Activated CD8-positive, alpha-beta T cell treated with anti-CD3 and anti-CD28 coated beads for 36 hours (primary cell): ENCODE results near the gene SEMA4A. TPM values are rescaled to one million over a fixed set of nuclear protein-coding genes. Genes with fewer than 3 reads are reported as not detected.
A peak's percentile ranks its signal among the peaks of the same experiment; 100 is the strongest.
"Not testable (repeated sequence)": the region's sequence is repeated elsewhere in the genome, so short reads cannot be mapped to it uniquely, and the experiment has no call there.

Source experiments
- ATAC-seq: fragments of 200-7000 bp; cut with Tn5 transposase; one replicate; pipeline ENCODE4 v1.10.0; 2021; ENCODE audit warnings: mild to moderate bottlenecking, moderate library complexity
- CTCF ChIA-PET: fragments of 350-600 bp; sonication (Branson Sonifier 250); formaldehyde crosslinking; loops from one replicate; lab custom pipeline; 2021; ENCODE audit warnings: antibody characterized with exemption; lab: Charles Lee
- POLR2A ChIA-PET: fragments of 350-600 bp; sonication (Branson Sonifier 250); formaldehyde crosslinking; loops from one replicate; lab custom pipeline; 2021; ENCODE audit warnings: antibody characterized with exemption; lab: Charles Lee
- DNase-seq: peaks from one replicate; pipeline ENCODE4 v3.0.0-alpha.2; 2020
- H3K27ac Mint-ChIP-seq: one replicate; pipeline ENCODE4 v1.8.0; 2021; ENCODE audit warnings: mild to moderate bottlenecking, mixed read lengths
- H3K27me3 Mint-ChIP-seq: one replicate; pipeline ENCODE4 v1.8.0; 2021; ENCODE audit warnings: mixed read lengths
- H3K36me3 Mint-ChIP-seq: one replicate; pipeline ENCODE4 v1.8.0; 2021; ENCODE audit warnings: low read depth, mixed read lengths
- H3K4me1 Mint-ChIP-seq: one replicate; pipeline ENCODE4 v1.8.0; 2021; ENCODE audit warnings: low read depth, mixed read lengths
- H3K4me3 Mint-ChIP-seq: one replicate; pipeline ENCODE4 v1.8.0; 2021; ENCODE audit warnings: mild to moderate bottlenecking, moderate library complexity, mixed read lengths
- H3K9me3 Mint-ChIP-seq: one replicate; pipeline ENCODE4 v1.8.0; 2021; ENCODE audit warnings: mixed read lengths
- intact Hi-C: fragments of 100-400 bp; cut with micrococcal nuclease; formaldehyde crosslinking; loops from one replicate; pipeline ENCODE4 v1.10.0; 2022
- total RNA-seq, 2 experiments: library from RNA; stranded (reverse); gene quantifications; one replicate each; pipeline ENCODE4 v1.2.3, GENCODE V29; 2021
- TF ChIP-seq, protein P1 (sequence below): fragments of 200-600 bp; IDR thresholded peaks from one replicate; pipeline ENCODE4 v1.8.0; 2022; ENCODE audit warnings: antibody characterized with exemption, mild to moderate bottlenecking

SEMA4A gene
- total RNA-seq, 2 experiments from 2014 or later, result 23.8 to 24.7 TPM

GRCh38 chr1:156115514-156116374, 37.6 kb upstream of the SEMA4A start:
- TF ChIP-seq, protein P1, sequence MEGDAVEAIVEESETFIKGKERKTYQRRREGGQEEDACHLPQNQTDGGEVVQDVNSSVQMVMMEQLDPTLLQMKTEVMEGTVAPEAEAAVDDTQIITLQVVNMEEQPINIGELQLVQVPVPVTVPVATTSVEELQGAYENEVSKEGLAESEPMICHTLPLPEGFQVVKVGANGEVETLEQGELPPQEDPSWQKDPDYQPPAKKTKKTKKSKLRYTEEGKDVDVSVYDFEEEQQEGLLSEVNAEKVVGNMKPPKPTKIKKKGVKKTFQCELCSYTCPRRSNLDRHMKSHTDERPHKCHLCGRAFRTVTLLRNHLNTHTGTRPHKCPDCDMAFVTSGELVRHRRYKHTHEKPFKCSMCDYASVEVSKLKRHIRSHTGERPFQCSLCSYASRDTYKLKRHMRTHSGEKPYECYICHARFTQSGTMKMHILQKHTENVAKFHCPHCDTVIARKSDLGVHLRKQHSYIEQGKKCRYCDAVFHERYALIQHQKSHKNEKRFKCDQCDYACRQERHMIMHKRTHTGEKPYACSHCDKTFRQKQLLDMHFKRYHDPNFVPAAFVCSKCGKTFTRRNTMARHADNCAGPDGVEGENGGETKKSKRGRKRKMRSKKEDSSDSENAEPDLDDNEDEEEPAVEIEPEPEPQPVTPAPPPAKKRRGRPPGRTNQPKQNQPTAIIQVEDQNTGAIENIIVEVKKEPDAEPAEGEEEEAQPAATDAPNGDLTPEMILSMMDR, result no peak
- DNase-seq (no peak), ATAC-seq (no peak)
- peaks cover 7% of the 10 kb centered on the region for H3K27me3 Mint-ChIP-seq
- H3K9me3 Mint-ChIP-seq, result no peaks in the 10 kb centered on the region
- peaks cover 44% of the 10 kb centered on the region for H3K4me1 Mint-ChIP-seq
- CTCF ChIA-PET, result interaction anchor here (0.6 to 14.1 kb wide), 5 partner anchors 10 to 109 kb away, joined by 3 to 164 read pairs (median 8); no protein-coding TSS in a partner anchor
- H3K27ac Mint-ChIP-seq, result peak overlapping the region; percentile 61
- intact Hi-C loops, result no loop called here
- H3K4me3 Mint-ChIP-seq, result peak overlapping the region; percentile 85
- peaks cover 7% of the 10 kb centered on the region for H3K36me3 Mint-ChIP-seq
- POLR2A ChIA-PET, result interaction anchor here (0.8 to 10.2 kb wide), 9 partner anchors 8 to 138 kb away, joined by 3 to 94 read pairs (median 4); partner anchors contain the start of gene ARHGEF2

- H3K27ac Mint-ChIP-seq, H3K36me3 Mint-ChIP-seq, H3K9me3 Mint-ChIP-seq, ATAC-seq, DNase-seq, H3K27me3 Mint-ChIP-seq, intact Hi-C loops: not testable (repeated sequence)
- Mint-ChIP-seq H3K4me3 (peak overlapping the region; percentile 85), H3K4me1 (peaks cover 44% of the 10 kb centered on the region)
- ChIA-PET POLR2A (interaction anchor here (1.0 to 10.2 kb wide), 4 partner anchors 10 to 80 kb away, joined by 3 to 94 read pairs (median 38); no protein-coding TSS in a partner anchor), CTCF (interaction anchor here (1.2 to 14.1 kb wide), 4 partner anchors 9 to 23 kb away, joined by 3 to 164 read pairs (median 53); no protein-coding TSS in a partner anchor)
Measured at GRCh38 chr1:156116731-156117130, 36.7 kb upstream of the SEMA4A start.

- H3K27ac Mint-ChIP-seq, result no peak overlapping the region
- peaks cover 44% of the 10 kb centered on the region for H3K4me1 Mint-ChIP-seq
- H3K4me3 Mint-ChIP-seq, result no peak overlapping the region
- CTCF ChIA-PET, result interaction anchor here (1.2 to 14.1 kb wide), 4 partner anchors 10 to 24 kb away, joined by 3 to 164 read pairs (median 53); no protein-coding TSS in a partner anchor
- no peaks in the 10 kb centered on the region for H3K9me3 Mint-ChIP-seq
- peaks cover 9% of the 10 kb centered on the region for H3K36me3 Mint-ChIP-seq
- TF ChIP-seq, protein P1, result no peak
- DNase-seq (no peak), ATAC-seq (no peak)
- H3K27me3 Mint-ChIP-seq, result peaks cover 5% of the 10 kb centered on the region
- POLR2A ChIA-PET, result interaction anchor here (0.9 to 10.2 kb wide), 5 partner anchors 11 to 80 kb away, joined by 3 to 94 read pairs (median 30); no protein-coding TSS in a partner anchor
- intact Hi-C loops, result no loop called here
Measured at GRCh38 chr1:156117414-156118176, 35.8 kb upstream of the SEMA4A start.

DNA sequence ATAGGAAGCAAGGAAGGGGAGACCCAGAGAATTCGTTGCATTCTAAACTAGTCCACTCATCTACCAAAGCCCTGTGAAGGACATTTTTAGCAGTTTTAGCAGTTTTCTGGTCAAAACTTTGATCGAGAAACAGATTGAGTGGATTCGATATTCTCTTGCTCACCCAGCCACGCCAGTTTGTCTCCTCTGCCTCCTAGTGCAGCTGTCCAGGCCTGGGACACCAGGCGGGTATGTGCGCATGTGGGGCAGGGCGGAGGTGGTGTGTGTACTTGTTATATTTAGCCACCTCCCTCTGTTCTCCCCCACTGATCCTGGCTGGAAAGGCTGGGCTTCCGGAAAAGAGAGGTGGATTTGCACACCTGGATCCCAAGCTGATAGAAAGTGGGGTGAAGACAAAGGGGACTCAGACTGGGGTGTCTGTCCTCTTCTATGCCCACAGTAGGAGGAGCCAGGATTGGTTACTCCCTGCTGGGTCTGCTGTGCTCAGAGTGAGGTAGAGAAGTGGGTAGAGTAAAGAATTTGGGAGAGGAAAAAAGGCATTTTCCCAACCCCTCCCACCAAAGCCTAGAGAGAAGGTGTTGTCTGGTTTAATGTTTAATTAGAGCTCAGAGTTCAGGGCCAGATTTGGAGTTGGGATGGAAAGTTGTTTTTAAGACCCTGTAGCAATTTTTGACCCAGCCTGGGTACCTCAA, 35.1 kb upstream of the SEMA4A start:
- Mint-ChIP-seq H3K4me1 (peaks cover 46% of the 10 kb centered on the region), H3K9me3 (no peaks in the 10 kb centered on the region), H3K27me3 (peaks cover 5% of the 10 kb centered on the region), H3K4me3 (no peak overlapping the region), H3K27ac (no peak overlapping the region), H3K36me3 (peaks cover 9% of the 10 kb centered on the region)
- CTCF ChIA-PET, result interaction anchor here (1.2 to 14.1 kb wide), 3 partner anchors 11 to 28 kb away, joined by 3 to 164 read pairs (median 103); no protein-coding TSS in a partner anchor
- DNase-seq, result no peak
- intact Hi-C loops, result no loop called here
- POLR2A ChIA-PET, result interaction anchor here (0.9 to 10.2 kb wide), 4 partner anchors 11 to 21 kb away, joined by 4 to 94 read pairs (median 38); no protein-coding TSS in a partner anchor
- TF ChIP-seq, protein P1, result no peak
- no peak for ATAC-seq
